Ascending aorta (tissue), 2 donors: Measurements from ENCODE around the gene TJP2. TPM values are rescaled to one million over a fixed set of nuclear protein-coding genes. Genes with fewer than 3 reads are reported as not detected.

Experiments
- DNase-seq, 2 donors: peaks; one replicate each; pipeline ENCODE4 v3.0.0-alpha.2; 2019; ENCODE audit warnings: low spot score in 2 of 2
- H3K27ac ChIP-seq, 2 donors: fragments of 200-600 bp; sonication (generic); one replicate each; pipeline ENCODE4 v1.5.1; 2016 to 2017; ENCODE audit warnings: mild to moderate bottlenecking in 1 of 2
- H3K27me3 ChIP-seq: fragments of 200-600 bp; sonication (generic); one replicate; pipeline ENCODE4 v1.5.1; 2017
- H3K36me3 ChIP-seq, 2 donors: fragments of 200-600 bp; sonication (generic); one replicate each; pipeline ENCODE4 v1.5.1; 2016
- H3K4me1 ChIP-seq, 2 donors: fragments of 200-600 bp; sonication (generic); one replicate each; pipeline ENCODE4 v1.5.1; 2016 to 2017; ENCODE audit warnings: mild to moderate bottlenecking in 1 of 2
- H3K4me3 ChIP-seq, 2 donors: fragments of 200-600 bp; sonication (generic); one replicate each; pipeline ENCODE4 v1.5.1; 2016 to 2017; ENCODE audit warnings: mild to moderate bottlenecking in 1 of 2
- H3K9me3 ChIP-seq, 2 donors: fragments of 200-600 bp; sonication (generic); one replicate each; pipeline ENCODE4 v1.5.1; 2016
- CTCF ChIP-seq, 3 experiments: fragments of 200-600 bp in 2 of 3; fragments of 450-650 bp in 1 of 3; sonication (generic) in 2 of 3; IDR thresholded peaks; one replicate each; pipeline ENCODE4 v1.5.1; 2016 to 2019; ENCODE audit warnings: antibody characterized with exemption in 3 of 3, mild to moderate bottlenecking in 1 of 3, moderate library complexity in 1 of 3
- intact Hi-C: fragments of 100-400 bp; cut with DNase I; formaldehyde crosslinking; loops from one replicate; pipeline ENCODE4 v1.15.1; 2023
- total RNA-seq: library from RNA; depleted of rRNA; stranded (reverse); fragments of >200 nt; gene quantifications from one replicate; pipeline ENCODE4 v1.1.0, GENCODE V29; 2016

TJP2 gene
- total RNA-seq, 1 donor from 2014 or later, result 154 TPM

GRCh38 chr9:69188975-69189374 is 14.9 kb downstream of the TJP2 start:
- H3K36me3 ChIP-seq, result no peaks in the 10 kb centered on the region
- intact Hi-C loops, result loop anchor here (10.0 kb wide), 2 partner anchors 414 to 1226 kb away; partner anchors contain the start of gene KLF9
- no peaks in the 10 kb centered on the region for H3K9me3 ChIP-seq
- DNase-seq, result no peak
- H3K4me1 ChIP-seq, result peaks cover 6 to 33% of the 10 kb centered on the region in 2 donors
- H3K27me3 ChIP-seq, result no peaks in the 10 kb centered on the region
- no peak for TF ChIP-seq CTCF (IDR thresholded peaks at IDR 0.05)
- peak overlapping the region; percentile 65 to 77 for H3K27ac ChIP-seq
- H3K4me3 ChIP-seq, result no peak overlapping the region

GRCh38 chr9:69190086-69190862 is 16.2 kb downstream of the TJP2 start:
- H3K9me3 ChIP-seq, result no peaks in the 10 kb centered on the region
- H3K4me1 ChIP-seq, result peaks cover 6 to 33% of the 10 kb centered on the region in 2 donors
- no peak for TF ChIP-seq CTCF (IDR thresholded peaks at IDR 0.05)
- intact Hi-C loops, result no loop called here
- no peak for DNase-seq
- H3K36me3 ChIP-seq, result no peaks in the 10 kb centered on the region
- no peak overlapping the region for H3K27ac ChIP-seq
- H3K4me3 ChIP-seq, result no peak overlapping the region
- H3K27me3 ChIP-seq, result no peaks in the 10 kb centered on the region

GRCh38 chr9:69190863-69191181 is 16.7 kb downstream of the TJP2 start:
- H3K27ac ChIP-seq, result no peak overlapping the region
- TF ChIP-seq CTCF (IDR thresholded peaks at IDR 0.05), result no peak
- intact Hi-C loops, result no loop called here
- no peak overlapping the region for H3K4me3 ChIP-seq
- H3K36me3 ChIP-seq, result no peaks in the 10 kb centered on the region
- DNase-seq, result no peak
- no peaks in the 10 kb centered on the region for H3K9me3 ChIP-seq
- peaks cover 6 to 33% of the 10 kb centered on the region in 2 donors for H3K4me1 ChIP-seq
- no peaks in the 10 kb centered on the region for H3K27me3 ChIP-seq

- intact Hi-C loops, result no loop called here
- DNase-seq, result no peak
- no peaks in the 10 kb centered on the region for H3K9me3 ChIP-seq
- H3K4me3 ChIP-seq, result no peak overlapping the region
- no peaks in the 10 kb centered on the region for H3K27me3 ChIP-seq
- H3K27ac ChIP-seq, result no peak overlapping the region
- H3K4me1 ChIP-seq, result peaks cover 6 to 31% of the 10 kb centered on the region in 2 donors
- TF ChIP-seq CTCF (IDR thresholded peaks at IDR 0.05), result no peak
- no peaks in the 10 kb centered on the region for H3K36me3 ChIP-seq
Observed at GRCh38 chr9:69191231-69191630, 17.2 kb downstream of the TJP2 start.

GRCh38 chr9:69192214-69192613 is 18.1 kb downstream of the TJP2 start:
- DNase-seq, result no peak
- TF ChIP-seq CTCF (IDR thresholded peaks at IDR 0.05), result no peak
- H3K4me3 ChIP-seq, result no peak overlapping the region
- H3K27ac ChIP-seq, result no peak overlapping the region
- intact Hi-C loops, result no loop called here
- no peaks in the 10 kb centered on the region for H3K9me3 ChIP-seq
- H3K36me3 ChIP-seq, result no peaks in the 10 kb centered on the region
- H3K27me3 ChIP-seq, result no peaks in the 10 kb centered on the region
- H3K4me1 ChIP-seq, result peaks cover 6 to 25% of the 10 kb centered on the region in 2 donors
